HG03575 (cell line): ENCODE results near the gene ALB.

Experiments used
- ATAC-seq: cut with Tn5 transposase; IDR thresholded peaks from one replicate; pipeline ENCODE4 v1.9.1; 2021; ENCODE audit not compliant: unreplicated experiment, insufficient number of reproducible peaks, low FRiP score; ENCODE audit errors: extremely low read depth

ALB gene

DNA sequence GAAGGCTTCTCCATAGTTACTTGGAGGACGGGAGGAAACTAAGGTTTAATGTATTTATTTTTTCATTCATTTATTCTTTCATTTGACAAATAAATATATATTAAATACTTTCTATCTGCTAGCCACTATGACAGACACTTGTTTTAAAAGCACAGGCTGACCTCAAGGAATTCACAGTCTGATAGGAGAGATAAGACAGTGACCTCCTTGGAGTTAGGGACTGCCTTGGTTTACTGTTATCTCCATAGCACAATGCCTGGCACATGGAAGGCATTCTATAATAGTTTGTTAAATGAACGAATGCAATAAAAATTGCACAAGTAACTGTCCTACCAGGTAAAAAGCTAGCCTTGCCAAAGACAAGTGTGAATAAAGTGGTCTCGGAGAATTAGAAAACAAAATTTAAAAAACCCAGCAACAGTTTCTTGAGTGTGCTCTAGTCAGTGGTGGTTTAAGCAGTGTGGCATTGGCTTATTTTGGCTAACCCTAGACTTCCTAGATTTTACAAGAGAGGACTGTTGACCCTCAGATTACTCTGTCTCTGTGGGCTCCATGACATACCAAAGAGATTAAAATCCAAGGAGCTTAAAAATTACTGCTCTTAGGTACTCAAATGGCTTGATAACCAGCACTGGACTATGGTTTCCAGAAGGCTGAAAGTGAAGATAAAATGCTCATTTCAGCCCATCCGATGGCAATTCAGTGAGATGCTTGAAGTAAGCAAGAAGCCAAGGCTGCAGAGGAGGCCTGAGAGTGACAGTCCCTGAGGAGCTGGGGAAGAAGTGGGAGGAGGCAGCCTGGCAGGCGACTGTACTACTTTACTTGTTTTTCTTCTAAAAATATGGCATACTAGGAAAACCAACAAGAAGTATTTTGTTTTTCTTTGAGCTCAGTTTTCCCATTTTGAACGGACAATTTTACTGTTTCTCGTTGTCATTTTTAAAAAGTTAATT, 41.6 kb downstream of the ALB start:
- no peak for ATAC-seq

DNA sequence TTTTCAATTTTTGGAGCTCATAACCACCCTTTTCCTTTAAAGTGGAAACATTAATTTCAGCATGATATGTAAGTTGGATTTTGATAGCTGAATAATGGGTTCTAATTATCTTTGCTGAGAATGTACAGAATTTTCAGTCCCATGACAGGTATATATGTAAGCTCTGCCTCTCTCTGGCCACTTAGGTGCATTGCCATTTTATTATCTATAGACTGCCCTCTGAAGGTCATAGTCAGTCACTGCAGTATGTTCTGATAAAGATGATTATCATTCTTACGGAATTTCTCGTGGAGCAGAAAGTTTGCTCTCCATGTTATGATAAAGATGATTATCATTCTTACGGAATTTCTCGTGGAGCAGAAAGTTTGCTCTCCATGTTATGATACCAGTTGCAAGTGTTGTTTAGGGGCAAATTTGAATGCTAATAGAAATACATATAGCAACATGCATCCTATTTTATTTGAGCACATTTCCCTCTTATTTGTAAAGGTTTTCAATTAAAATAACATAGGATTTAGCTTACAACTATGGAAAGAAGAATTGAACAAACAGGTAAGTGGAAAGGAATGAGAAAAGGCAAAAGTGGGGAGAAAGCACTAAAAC, 42.4 kb downstream of the ALB start:
- ATAC-seq: peak; percentile 86

DNA sequence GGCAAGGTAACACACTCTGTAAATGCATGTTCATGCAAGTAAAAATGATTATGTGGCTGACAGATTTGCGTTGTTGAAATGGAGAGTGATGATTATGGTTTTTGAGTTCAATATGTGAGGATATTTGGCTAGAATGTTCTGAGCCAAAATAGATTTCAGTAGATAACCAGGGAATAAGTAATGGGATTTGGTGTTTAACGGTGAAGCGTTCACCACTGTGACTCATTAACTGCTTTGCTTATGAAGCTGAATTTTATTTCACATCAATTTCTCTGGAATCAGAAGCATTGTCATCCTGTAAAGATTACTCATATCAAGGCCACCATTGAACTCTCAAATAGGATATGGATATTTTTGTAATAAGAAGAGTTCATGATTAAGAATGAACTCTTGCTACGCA, 43.6 kb downstream of the ALB start:
- no peak for ATAC-seq

DNA sequence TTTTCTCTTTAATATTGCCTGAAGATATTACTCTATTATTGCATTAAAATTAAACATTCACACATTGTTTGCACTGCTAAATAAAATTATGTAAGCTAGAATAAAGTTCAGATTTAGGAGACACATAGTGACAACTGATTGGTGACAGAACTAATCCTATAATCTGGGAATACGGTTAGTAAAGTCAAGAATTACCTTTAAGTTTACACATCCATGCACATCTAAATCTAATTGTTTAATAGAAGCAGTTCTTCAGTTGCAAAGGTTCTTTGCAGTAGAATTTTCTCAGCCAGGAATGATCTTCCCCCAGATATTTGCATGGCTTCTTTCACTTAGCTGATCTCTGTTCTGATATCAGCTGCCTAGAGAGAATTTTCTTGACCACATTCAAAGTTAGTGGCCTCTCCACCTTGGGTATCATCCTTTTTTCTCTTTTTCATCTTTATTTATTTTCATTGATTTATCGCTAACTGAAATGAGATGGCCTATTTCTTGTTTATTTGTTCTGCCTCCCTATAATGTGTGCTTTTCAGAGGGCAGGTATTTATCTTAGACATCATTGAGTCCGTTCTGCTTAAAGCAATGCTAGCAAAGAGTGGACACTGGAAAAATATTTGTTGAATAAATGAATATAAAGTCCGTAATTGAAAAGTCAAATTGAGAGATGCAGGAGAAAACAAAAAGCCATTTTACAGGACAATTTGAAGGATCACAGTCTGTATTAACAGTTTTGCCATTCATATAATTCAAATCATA, 44.5 kb downstream of the ALB start:
- ATAC-seq: no peak

DNA sequence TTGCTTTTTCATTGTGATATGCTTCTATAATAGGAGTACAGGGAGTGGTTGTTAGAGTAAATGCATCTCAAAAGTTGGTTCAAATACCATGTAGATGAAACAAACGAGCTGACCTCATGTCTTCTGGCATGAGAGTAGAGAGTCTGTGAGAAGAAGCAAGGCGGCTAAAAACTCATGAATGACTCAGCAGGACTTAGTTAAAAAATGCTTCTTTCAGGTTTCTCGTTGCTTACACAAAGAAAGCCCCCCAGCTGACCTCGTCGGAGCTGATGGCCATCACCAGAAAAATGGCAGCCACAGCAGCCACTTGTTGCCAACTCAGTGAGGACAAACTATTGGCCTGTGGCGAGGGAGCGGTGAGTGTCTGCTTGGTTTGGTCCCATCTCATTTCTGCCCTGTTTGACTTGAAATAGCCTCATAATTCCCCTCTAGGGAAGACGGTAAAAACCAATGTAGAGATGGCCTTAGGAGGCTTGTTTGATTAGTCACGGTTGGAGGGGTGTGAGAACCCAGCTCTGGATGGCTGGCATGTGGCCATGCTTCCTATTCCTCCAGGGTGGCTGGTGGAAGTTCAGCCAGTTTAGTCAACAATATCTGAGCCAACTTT, 46.4 kb downstream of the ALB start:
- ATAC-seq: no peak

DNA sequence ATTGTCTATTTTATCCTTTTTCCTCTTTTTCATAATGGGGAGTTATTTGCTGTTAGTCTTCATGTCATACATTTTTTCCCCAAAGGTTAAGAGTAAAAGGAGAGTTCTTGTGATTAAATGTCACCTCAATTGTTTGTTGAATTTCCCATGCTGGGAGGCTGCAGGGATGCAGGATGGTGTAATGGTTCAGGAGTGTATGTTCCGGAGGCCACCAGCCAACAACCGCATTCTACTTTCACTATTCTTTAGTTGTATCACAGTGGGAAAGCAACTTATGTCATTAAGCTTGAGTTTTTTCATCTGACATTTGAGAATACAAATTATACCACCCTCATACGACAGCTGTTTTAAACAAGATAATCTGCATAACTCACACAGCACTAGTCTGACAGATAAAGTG, 47.3 kb downstream of the ALB start:
- no peak for ATAC-seq

DNA sequence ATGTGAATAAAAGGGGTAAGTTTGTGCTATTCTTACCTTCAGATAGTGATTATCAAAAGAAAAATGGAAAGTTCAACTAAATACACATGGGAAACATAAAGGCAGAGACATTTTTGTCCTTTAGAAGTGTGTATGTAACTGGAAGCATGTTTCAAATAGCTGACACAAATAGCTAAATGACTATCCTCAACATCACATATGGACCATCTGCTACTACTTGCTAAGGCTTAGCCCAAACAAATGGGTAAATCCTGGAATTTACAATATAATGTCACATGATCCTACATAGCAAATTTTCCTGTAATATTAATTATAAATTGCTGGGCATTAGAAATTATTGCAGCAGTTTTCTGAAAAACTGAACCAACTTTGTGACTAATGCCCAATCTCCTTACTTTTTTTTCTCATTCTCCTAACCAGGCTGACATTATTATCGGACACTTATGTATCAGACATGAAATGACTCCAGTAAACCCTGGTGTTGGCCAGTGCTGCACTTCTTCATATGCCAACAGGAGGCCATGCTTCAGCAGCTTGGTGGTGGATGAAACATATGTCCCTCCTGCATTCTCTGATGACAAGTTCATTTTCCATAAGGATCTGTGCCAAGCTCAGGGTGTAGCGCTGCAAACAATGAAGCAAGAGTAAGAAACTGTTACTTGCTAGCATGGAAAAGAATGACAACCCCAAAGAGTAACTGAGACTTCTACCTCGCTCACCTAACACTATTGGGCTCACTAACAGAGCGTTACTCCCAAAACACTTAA, 48.1 kb downstream of the ALB start:
- ATAC-seq: no peak

DNA sequence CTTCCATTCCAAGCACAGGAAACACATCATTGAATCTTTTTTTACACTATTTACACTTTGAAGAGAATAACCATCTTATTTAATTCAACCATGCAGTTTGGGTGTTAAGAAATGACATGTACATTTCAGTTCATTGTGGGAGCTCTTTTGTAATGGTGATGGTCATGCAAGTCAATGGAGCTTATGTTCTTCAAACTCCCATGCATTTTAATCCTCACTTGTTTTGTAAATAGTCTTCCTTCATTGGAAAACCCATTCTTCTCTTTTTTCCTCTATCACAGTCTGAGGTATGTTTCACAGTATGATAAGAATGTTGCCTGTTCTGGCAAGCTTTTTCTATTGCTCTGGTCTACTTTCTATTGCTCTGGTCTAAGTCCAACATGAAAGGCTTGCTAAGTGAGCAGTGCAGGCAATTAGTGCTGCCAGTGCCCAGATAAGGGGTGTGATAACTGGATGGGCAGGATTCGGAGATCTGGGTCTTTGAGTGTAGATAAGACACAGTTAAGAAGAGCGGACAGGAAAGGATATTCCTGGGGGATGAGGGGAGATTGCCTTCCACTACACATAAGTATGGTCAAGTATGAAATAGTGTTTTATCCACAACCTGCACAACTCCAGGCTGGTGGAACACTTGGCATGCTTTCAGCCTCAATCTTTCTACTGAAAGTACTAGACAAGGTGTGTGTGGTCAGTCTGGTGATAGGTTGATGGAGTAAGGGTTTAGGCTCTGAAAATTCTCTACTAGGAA, 49.0 kb downstream of the ALB start:
- no peak for ATAC-seq

DNA sequence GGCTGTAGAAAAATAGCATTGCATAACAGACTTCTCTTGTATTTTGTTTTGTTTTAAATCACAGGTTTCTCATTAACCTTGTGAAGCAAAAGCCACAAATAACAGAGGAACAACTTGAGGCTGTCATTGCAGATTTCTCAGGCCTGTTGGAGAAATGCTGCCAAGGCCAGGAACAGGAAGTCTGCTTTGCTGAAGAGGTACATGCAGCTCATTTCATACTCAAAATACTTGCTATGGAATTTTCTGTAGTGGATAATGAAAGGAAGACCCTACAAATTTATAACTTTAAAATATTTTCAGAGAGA, 49.6 kb downstream of the ALB start:
- ATAC-seq: no peak

DNA sequence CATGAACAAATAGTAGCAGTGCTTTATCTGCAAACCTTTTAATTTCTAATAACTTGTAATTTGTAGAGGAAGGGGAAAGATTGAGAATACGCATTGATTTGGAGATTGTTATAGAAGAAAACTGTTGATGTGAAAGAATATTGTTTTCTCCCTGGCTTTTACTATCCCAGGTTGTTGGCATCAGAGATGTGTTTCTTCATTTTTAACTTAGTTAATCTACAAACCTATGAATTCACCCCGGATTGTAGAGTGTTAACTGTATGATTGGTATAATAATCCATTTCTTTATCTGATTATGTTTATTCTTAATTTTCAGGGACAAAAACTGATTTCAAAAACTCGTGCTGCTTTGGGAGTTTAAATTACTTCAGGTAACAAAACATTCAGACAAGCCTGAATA, 50.8 kb downstream of the ALB start:
- no peak for ATAC-seq

DNA sequence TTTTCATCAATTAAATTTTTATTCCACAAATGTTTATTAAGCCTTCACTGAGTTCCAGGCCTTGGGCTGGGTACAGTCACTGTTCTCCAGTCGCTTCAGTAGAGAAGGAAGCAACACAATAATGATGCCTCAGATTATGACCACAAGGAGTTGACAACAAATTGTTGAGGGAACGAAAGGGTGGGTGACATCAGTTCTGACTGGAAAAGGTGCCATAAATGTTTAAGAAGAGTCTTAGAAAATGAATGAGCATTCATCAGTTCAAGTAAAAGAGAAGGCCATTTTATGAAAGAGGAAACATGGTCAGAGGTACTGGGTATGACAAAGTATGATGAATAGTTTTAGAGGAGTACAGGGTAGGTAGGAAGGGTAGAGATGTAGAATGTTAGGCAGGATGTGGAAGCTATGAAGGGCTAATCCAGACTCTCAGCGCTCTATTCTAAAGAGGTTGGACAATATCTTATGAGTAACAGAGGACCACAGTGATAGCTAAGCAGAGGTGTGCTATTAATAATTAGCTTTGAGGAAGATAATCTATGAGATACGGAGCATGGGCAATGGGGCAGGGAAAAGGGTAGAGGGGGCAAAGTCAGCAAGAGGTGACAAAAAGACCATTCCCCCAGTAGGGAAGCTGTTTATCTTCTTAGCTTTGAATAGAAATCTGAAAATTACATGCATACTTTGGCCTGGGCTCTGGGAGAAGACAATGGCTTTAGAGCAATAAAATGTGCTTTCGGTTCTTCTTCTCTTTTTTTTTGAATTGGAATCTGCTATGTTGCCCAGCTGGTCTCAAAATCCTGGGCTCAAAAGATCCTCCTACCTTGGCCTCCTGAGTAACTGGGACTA, 52.3 kb downstream of the ALB start:
- ATAC-seq: no peak

DNA sequence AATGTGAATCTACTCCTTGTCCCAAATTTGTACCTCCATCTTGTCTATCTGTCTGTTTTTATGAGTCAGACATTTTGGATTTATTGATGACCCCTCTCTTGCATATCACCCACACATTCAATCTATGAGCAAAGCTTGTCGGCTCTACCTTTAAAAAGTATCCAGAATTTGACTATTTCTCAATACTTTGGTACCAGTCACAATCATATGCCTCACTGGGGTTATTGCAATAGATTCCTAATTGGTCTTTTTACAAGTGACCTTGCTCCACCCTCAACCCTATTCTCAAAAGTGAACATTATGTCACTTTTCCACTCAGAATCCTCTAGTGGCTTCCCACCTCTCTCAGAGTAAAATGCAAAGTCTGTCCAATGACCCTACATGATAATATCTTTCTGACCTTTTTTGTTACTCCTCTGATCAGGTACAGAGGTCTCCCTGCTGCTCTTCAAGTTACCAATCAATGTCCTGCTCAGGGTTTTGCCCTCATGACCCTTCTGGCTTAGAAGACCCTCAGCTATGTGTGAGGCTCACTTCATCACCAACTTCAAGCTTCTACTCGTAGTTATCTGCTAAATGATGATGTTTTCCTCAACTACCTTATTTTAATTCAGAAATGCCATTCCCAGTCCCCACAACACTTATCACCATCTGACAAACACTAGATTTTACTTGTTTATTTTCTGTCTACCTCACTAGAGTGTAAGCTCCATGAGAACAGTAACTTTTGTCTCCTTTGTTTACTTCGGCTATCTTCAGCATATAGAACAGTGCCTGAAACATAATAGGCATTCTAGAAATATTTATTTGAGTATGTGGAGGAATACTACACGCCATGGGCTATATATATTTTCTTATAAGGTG, 54.3 kb downstream of the ALB start:
- ATAC-seq: no peak

DNA sequence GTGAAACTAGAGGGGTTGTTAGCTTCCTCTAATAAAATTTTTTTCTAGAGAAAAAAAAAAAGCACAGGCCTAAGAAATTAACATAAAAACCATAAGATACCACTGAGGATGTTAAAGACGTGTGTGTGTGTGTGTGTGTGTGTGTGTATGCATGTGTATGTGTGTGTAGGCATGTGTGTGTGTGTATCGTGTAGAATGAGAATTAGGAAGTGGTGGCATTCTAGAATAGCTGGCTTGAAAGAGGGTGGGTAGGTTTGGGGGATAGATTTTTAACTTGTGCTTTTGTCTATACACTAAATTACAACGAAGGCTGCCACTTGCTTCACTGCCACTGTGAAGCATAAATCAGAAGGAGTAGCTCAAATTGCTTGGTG, 54.9 kb downstream of the ALB start:
- ATAC-seq: no peak

DNA sequence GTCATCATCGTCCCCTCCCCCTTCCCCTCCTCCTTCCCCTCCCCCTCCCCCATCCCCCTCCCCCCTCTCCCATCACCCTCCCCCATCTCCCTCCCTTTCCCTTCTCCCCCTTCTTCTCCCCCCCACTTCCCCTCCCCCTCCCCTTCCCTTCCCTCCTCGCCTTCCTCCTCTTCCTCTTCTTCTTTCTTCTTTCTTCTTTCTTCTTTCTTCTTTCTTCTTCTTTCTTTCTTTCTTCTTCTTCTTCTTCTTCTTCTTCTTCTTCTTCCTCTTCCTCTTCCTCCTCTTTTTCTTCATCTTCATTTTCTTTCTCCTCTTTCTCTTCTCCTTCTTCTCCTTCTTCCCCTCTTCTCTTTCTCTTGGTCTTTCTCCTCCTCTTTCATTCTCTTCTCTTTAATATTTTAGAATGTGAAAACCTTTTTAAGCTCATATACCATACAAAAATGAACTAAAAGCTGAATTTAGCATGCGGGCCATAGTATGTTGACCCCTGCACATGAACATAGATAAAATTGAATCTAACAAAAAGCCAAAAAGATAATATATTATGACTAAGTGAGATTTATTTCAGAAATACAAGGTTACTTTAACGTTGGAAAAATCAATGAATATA, 56.9 kb downstream of the ALB start:
- ATAC-seq: no peak

DNA sequence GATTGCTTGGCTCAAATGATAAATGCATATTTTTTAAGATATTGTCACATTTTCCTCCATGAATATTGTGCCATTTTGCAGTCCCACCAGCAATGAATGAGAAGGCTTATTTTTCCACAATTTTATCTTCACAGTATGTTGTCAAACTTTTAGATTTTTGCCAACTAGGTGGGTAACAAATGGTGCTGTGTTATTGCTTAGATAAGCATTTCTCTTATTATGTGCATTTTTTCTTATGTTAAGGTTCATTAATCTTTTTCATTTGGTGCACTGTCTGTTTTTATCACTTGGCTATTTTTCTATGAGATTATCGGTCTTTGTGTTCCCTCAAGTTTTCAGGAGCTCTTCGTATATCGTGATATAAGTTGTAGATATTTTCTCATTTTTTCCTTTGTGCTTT, 64.1 kb downstream of the ALB start:
- ATAC-seq: no peak

DNA sequence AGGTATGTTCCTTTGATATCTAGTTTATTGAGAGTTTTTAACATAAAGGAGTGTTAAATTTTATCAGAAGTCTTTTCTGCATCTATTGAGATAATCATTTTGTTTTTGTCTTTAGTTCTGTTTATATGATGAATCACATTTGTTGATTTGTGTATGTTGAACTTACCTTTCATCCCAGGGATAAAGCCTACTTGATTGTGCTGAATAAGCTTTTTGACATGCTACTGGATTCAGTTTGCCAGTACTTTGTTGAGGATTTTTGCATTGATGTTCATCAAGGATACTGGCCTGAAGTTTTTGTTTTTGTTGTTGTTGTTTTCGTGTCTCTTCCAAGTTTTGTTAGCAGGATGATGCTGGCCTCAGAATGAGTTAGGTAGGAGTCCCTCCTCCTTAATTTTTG, 66.6 kb downstream of the ALB start:
- no peak for ATAC-seq
